Measurements from ENCODE around the gene VTI1A.

The VTI1A gene

GRCh38 chr10:112679392-112679791, 232.4 kb downstream of the VTI1A start (continued):
- TF ChIP-seq CTCF (tag by site-specific recombination; IDR thresholded peaks at IDR 0.05) (no peak), ZNF280D (tag by site-specific recombination; IDR thresholded peaks at IDR 0.05) (no peak), YY1 (tag by site-specific recombination; IDR thresholded peaks at IDR 0.05) (no peak), YY2 (tag by site-specific recombination; IDR thresholded peaks at IDR 0.05) (no peak), ZNF48 (tag by site-specific recombination; IDR thresholded peaks at IDR 0.05) (no peak), ZNF19 (tag by site-specific recombination; IDR thresholded peaks at IDR 0.05; ENCODE audit: low read depth) (no peak), WT1 (tag by site-specific recombination; IDR thresholded peaks at IDR 0.05) (no peak), ZNF529 (tag by site-specific recombination; IDR thresholded peaks at IDR 0.05; ENCODE audit: insufficient replicate concordance) (no peak)

- TF ChIP-seq SCRT2 (tag by site-specific recombination; IDR thresholded peaks at IDR 0.05) (no peak), BCL11B (tag by site-specific recombination; IDR thresholded peaks at IDR 0.05; ENCODE audit: low read depth) (no peak), ZNF473 (tag by site-specific recombination; IDR thresholded peaks at IDR 0.05) (no peak), ZNF843 (tag by site-specific recombination; IDR thresholded peaks at IDR 0.05) (no peak), SP7 (tag by site-specific recombination; IDR thresholded peaks at IDR 0.05) (no peak), INSM2 (tag by site-specific recombination; IDR thresholded peaks at IDR 0.05) (no peak), ZNF677 (tag by site-specific recombination; IDR thresholded peaks at IDR 0.05) (no peak), HOXC10 (CRISPR knock-in tag; IDR thresholded peaks at IDR 0.05) (no peak), ZNF248 (tag by site-specific recombination; IDR thresholded peaks at IDR 0.05) (no peak), ZNF600 (tag by site-specific recombination; IDR thresholded peaks at IDR 0.05) (no peak), ELK4 (IDR thresholded peaks at IDR 0.05; ENCODE audit: borderline replicate concordance, low read depth, low read length) (no peak), HOXD13 (CRISPR knock-in tag; IDR thresholded peaks at IDR 0.05; ENCODE audit: borderline replicate concordance) (no peak), ZNF837 (tag by site-specific recombination; IDR thresholded peaks at IDR 0.05) (no peak), ZNF350 (tag by site-specific recombination; IDR thresholded peaks at IDR 0.05) (no peak), TRIM28 (IDR thresholded peaks at IDR 0.05; ENCODE audit: borderline replicate concordance, low read length) (no peak), KLF16 (tag by site-specific recombination; IDR thresholded peaks at IDR 0.05) (no peak), YY2 (tag by site-specific recombination; IDR thresholded peaks at IDR 0.05) (no peak), SP3 (tag by site-specific recombination; IDR thresholded peaks at IDR 0.05) (no peak), ZNF707 (tag by site-specific recombination; IDR thresholded peaks at IDR 0.05) (no peak)
- POLR2A ChIA-PET = interaction anchor here (0.7 kb wide), 1 partner anchor 658 kb away, joined by 7 read pairs; no protein-coding TSS in a partner anchor
Observed at GRCh38 chr10:112680586-112680985, 233.6 kb downstream of the VTI1A start.

More at GRCh38 chr10:112680586-112680985, 233.6 kb downstream of the VTI1A start:
- Histone ChIP-seq H3K36me3 (ENCODE audit: control insufficient read depth in 2 of 2, insufficient read depth in 1 of 2, low read length in 2 of 2) (no peaks in the 10 kb centered on the region; a peak in 1 of 3 replicates), H3K9me3 (ENCODE audit: control insufficient read depth, insufficient read depth, low read depth, low read length) (no peaks in the 10 kb centered on the region), H3K27ac (ENCODE audit: extremely low read depth, low read depth, low read length) (no peak overlapping the region), H3K4me1 (ENCODE audit: control insufficient read depth, insufficient read depth, low read length) (peaks cover 10% of the 10 kb centered on the region), H3K4me3 (ENCODE audit: low read depth, low read length) (no peak overlapping the region)
- CTCF ChIA-PET = interaction anchor here (0.6 to 1.0 kb wide), 3 partner anchors 9 to 168 kb away, joined by 3 to 4 read pairs (median 3); no protein-coding TSS in a partner anchor
